Ishikawa (cell line): Measurements from ENCODE around the gene GLIS1.

Experiments
- CEBPB ChIP-seq: IDR thresholded peaks from 2 replicates; pipeline ENCODE4 v1.6.1; 2012
- CREB1 ChIP-seq: IDR thresholded peaks from 2 replicates; pipeline ENCODE4 v1.6.1; 2012; ENCODE audit warnings: low read depth
- EGR1 ChIP-seq: IDR thresholded peaks from 2 replicates; pipeline ENCODE4 v1.6.1; 2012
- EP300 ChIP-seq: IDR thresholded peaks from 2 replicates; pipeline ENCODE4 v1.6.1; 2012; ENCODE audit warnings: borderline replicate concordance
- FOXM1 ChIP-seq: IDR thresholded peaks from 2 replicates; pipeline ENCODE4 v1.6.1; 2012; ENCODE audit warnings: low read depth, borderline replicate concordance
- MAX ChIP-seq: IDR thresholded peaks from 2 replicates; pipeline ENCODE4 v1.6.1; 2012
- RAD21 ChIP-seq: IDR thresholded peaks from 2 replicates; pipeline ENCODE4 v1.6.1; 2012; ENCODE audit warnings: low read depth
- REST ChIP-seq: IDR thresholded peaks from 2 replicates; pipeline ENCODE4 v1.6.1; 2012; ENCODE audit warnings: low read depth, mild to moderate bottlenecking
- TAF1 ChIP-seq: IDR thresholded peaks from 2 replicates; pipeline ENCODE4 v1.6.1; 2012; ENCODE audit warnings: low read depth, mild to moderate bottlenecking
- TCF12 ChIP-seq: IDR thresholded peaks from 2 replicates; pipeline ENCODE4 v1.6.1; 2012; ENCODE audit warnings: low read depth
- TEAD4 ChIP-seq: IDR thresholded peaks from 2 replicates; pipeline ENCODE4 v1.6.1; 2012
- YY1 ChIP-seq: IDR thresholded peaks from 2 replicates; pipeline ENCODE4 v1.6.1; 2012; ENCODE audit warnings: low read depth
- ZBTB7A ChIP-seq: IDR thresholded peaks from 2 replicates; pipeline ENCODE4 v1.6.1; 2012; ENCODE audit warnings: low read depth

GRCh38 chr1:53478502-53478818 is 260.5 kb downstream of the GLIS1 start:
- no peak for TF ChIP-seq TAF1
- TF ChIP-seq EGR1: no peak
- TF ChIP-seq CREB1: no peak
- no peak for TF ChIP-seq CEBPB
- TF ChIP-seq REST: no peak
- no peak for TF ChIP-seq MAX
- no peak for TF ChIP-seq EP300
- no peak for TF ChIP-seq FOXM1
- no peak for TF ChIP-seq TCF12
- no peak for TF ChIP-seq ZBTB7A
- TF ChIP-seq YY1: no peak
- TF ChIP-seq RAD21: no peak
- no peak for TF ChIP-seq TEAD4
